NCI-H345 treated with DMSO at 0.1 percent for 48 hours (cell line): ENCODE measurements around the gene CACNA2D3.

Source experiments
- DNase-seq: peaks from one replicate; lab custom pipeline; 2025; ENCODE audit not compliant: unreplicated experiment; lab: John Stamatoyannopoulos, UW

CACNA2D3 gene

GRCh38 chr3:54826251-54826691 lies 703.9 kb downstream of the CACNA2D3 start:
- DNase-seq, result no peak

DNA sequence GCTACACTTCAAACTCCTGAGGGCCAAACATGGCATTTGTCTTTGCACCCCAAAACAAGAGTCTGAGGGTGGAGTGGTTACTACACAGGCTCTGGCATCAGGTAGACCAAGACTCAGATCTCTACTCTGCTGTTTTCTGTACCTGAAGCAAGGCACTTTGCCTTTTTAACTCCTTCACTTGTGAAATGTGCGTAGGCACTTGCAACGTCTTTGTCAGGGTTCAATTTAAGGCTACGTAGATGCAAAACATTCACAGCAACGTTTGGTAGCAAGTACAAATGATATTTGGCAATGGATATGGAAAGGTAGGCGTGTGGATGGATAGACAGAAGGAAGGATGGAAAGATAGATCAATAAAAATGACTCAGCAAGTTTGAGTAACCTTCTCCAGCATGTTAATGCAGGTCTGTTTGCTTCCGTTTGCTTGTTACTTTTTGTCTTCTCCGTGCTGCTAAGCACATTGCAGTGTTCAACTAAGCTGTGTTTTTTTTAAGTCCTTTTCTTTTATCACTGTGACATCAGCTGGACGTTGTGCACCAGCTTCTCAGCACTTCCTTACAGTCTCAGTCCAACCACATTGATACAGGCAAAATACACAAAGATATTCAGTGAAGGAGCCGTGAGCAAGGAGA lies 704.8 kb downstream of the CACNA2D3 start:
- no peak for DNase-seq

DNA sequence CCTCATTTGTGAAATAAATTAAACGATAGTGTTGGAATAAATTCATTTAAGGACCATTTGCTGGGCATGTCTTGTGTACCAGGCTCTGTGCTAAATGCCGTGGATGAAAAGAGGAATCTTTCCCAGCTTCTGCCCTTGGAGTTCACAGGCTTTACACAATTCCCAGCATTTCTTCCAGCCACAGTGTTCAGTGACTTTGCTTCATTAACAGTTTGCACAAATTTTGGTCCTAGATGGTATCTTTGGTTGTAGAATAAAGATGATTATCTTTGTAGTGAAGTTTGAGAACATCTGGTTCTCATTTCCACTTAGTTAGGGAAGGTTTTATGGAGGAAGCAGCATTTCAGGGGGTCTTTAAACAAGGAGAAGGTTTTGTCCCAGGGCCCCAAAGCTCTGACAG lies 705.4 kb downstream of the CACNA2D3 start:
- DNase-seq, result no peak

DNA sequence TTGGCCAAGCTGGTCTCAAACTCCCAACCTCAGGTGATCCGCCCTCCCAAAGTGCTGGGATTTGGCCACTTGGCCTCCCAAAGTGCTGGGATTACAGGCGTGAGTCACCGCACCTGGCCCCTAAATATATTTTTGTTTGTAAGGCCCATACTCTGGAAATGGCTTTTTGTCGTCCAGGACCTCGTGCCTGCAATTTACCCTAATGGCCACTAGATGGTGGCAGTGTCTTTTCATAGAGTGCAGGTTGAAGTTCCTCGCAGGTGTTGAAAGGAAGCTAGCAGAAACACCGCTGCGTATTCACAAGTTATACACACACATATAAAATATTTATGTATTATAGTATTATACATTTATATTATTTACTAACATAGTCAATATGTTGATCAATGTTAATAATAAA lies 708.3 kb downstream of the CACNA2D3 start:
- DNase-seq, result no peak

- DNase-seq, result no peak
Measured at GRCh38 chr3:54831112-54831511, 708.8 kb downstream of the CACNA2D3 start.

GRCh38 chr3:54832876-54833275 lies 710.5 kb downstream of the CACNA2D3 start:
- no peak for DNase-seq

DNA sequence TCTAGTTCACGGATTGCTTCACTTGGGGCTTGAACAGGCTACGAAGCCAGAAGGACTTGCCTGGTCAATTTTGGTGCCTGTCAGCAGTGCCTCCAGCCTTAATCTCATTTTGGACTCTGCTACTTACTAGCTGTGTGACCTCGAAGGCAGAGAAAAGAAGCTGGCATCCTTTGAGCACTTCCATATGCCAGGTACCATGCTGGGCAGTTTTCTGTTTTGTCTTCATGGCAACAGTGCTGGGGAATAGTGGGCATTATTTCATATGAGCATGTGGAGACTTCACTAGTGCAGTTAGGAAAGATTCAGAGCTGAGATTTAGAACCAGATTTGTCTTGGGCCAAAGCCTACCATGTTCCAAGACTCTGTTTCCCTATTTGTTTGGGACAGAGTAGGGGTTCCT lies 713.3 kb downstream of the CACNA2D3 start:
- no peak for DNase-seq

DNA sequence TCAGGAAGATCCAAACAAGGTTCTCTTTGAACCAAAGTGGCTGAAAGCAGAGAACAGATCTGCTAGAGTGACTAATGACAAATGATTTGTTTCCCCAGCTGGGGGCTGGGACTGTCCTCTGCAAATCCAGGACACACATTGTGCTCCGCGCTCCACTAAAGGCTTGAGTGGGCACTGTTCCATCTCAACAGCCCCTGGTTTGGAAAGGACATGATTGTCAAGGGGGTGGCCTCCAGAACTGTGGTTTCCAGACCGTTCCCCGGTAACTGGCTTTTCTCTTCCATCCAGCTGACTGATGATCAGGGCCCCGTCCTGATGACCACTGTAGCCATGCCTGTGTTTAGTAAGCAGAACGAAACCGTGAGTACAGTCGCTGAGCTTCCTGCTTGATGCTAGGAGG lies 714.5 kb downstream of the CACNA2D3 start:
- DNase-seq, result no peak

DNA sequence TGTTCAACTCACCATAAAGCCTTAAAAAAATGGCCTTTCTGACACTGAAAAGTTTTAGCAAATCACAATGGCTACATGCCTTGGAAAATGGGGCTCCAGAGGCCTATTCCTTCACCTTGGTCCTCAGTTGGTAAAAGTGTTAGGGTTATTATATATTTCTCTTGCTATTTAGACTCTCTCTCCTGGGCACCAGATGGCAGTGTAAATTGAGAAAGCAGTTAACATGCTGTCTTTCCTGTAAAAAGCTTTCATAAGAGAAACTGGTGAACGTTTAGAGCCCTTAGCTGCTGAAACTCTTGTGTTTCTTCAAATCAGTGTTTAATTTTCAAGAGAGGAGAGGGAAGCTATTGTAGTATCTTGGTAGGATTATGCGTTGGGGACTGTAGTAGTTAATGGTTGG lies 715.6 kb downstream of the CACNA2D3 start:
- no peak for DNase-seq

DNA sequence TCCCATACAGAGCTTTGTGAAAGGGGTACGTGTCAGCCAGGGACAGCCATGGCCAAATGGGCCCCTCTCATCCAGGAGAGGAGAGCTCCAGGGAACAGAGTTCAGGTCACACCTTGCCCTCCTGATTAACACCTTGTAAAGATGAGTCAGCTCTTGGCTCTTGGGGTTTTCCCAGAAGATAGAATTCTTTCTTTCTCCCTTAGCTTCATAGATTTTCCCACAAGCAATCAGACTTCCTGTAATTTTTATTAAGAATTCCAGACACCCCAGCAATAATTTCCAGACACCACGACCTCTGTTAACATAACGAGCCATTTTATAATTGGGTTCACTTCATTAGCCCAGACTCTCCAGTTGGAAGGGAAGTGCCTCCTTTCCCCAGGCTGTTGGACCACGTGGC lies 719.1 kb downstream of the CACNA2D3 start:
- no peak for DNase-seq

DNA sequence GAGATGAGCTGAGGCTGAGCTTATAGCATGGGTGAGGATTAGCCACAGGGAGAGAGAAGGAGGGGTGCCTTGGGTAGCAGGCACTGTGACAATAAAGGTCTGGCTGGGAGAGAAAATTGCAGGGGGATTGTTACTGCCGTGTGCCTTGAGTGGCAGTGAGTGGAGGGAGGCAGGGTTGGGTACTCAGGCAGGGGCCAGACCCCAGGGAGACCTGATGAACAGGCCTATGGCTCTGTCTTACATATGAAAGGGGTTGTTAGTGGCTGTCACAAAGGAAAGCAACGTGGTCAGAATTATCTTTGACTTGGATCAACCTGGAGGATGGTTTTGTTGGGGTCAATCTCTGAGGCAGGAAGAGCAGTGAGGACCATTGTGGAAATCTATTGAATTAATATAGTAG lies 721.0 kb downstream of the CACNA2D3 start:
- DNase-seq, result no peak

DNA sequence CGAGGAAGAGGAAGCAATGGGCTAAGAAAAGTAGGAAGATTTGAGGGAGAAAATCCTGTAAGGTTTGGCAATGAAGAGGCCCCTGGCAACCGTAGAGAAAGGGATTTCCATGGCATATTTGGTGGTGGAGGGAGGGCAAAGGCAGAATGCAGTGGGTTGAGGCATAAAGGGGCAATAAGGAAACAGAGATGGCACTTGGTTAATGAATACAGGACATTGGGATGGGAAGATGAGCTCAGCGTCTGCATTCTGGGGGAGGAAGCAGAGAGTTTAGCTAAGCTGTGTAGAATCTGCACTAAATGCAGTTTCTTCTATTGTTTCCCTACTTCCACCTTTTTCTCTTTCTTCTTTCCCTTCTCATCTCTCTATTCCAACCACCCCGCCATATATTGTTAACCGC lies 721.9 kb downstream of the CACNA2D3 start:
- DNase-seq, result no peak

DNA sequence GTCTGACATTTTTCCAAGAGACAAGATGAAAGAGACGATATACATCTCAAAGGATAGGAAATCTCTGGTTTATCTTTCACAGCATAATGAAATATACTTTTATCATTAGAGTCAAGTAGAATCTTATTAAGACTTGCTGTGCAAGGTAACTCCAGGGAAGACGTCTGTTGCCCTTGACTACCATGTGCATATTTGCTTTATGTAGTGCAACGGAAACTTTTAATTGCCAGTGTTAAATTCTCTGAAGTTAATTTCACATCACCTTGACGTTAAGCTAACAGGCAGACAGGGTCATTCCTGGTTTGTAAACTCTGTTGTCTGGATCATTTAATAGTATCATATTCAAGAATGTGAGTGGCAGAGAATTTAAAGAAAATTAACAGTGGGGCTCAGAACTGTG lies 722.7 kb downstream of the CACNA2D3 start:
- DNase-seq, result no peak

GRCh38 chr3:54845551-54845950 lies 723.2 kb downstream of the CACNA2D3 start:
- DNase-seq, result no peak

GRCh38 chr3:54846119-54846518 lies 723.8 kb downstream of the CACNA2D3 start:
- DNase-seq, result no peak

DNA sequence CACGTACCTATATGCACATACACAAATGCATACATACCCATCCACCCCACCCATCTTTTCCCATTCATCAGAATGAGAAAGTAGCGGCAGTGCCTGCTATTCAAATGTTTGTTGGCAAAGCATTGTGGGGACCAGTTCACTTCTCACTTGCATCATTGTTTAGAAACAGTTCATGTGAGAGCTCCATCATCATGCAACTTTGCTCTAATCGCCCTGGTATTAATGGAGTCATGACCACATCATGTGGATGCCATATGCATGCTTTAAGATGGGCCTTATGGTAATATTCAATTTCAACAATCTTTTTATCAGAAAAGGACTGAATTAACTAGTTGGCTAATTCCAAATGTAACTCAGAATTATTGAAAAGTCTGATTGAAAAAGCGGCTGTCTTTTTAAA lies 725.0 kb downstream of the CACNA2D3 start:
- no peak for DNase-seq

GRCh38 chr3:54849360-54849759 lies 727.0 kb downstream of the CACNA2D3 start:
- DNase-seq, result no peak

GRCh38 chr3:54850484-54851018 lies 728.2 kb downstream of the CACNA2D3 start:
- no peak for DNase-seq

DNA sequence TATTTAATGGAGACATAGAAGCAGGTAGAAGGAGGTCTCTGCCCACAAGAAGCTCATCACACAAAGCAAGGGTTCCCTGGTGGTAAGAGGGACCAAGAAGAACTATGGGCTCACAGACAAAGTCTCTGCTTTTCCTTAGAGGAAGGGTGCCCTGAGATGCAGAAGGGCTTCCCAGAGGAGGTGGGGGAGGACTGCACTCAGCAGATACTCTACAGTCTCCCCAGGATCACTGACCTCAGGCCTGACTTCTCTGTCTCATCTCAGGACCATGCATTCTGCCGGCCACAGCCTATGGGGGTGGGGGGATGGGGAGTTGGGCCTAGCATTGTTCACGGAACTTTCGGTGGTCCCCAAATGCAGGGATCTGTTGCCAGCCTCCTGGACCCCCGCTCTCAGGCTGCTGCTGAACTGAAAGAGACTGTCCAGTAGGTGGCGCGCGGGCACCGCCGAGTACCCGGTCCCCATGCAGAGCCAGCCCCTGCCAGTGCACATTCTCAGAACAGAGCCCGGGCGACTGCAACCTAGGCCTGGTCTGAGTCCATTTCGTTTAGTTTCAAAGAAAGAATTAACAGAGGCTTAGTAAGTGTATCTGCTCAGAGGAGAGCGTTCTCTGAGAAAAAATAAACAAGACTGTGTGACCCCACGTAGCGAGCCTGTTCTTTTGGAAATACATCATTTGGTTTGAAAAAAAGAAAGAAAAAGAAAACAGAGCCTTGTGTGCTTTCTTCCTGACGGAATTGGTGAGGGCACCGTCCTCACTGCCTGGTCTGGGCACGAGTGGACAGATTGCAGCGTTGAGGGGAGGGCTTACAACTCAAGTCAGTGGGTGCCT lies 731.4 kb downstream of the CACNA2D3 start:
- peak; percentile 34 for DNase-seq

DNA sequence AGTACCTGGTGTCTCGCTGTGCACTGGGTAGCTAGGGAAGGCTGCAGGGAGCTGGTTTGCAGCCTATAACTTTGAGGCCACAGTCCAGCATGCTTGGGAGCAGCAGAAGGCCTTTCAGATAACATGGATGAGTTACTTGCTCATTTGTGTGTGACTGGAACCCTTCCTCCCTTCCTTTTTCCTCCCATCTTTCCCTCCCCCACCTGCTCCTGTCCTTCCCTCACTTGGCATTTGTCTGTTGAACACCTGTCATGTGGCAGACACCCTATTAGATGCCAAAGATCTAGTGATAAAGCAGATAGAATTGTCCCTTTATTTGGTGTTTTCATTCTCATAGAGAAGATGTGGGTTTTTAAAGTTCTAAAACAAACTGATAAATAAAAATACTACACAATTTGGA lies 733.9 kb downstream of the CACNA2D3 start:
- DNase-seq, result peak; percentile 81

GRCh38 chr3:54857343-54857742 lies 735.0 kb downstream of the CACNA2D3 start:
- DNase-seq, result no peak

DNA sequence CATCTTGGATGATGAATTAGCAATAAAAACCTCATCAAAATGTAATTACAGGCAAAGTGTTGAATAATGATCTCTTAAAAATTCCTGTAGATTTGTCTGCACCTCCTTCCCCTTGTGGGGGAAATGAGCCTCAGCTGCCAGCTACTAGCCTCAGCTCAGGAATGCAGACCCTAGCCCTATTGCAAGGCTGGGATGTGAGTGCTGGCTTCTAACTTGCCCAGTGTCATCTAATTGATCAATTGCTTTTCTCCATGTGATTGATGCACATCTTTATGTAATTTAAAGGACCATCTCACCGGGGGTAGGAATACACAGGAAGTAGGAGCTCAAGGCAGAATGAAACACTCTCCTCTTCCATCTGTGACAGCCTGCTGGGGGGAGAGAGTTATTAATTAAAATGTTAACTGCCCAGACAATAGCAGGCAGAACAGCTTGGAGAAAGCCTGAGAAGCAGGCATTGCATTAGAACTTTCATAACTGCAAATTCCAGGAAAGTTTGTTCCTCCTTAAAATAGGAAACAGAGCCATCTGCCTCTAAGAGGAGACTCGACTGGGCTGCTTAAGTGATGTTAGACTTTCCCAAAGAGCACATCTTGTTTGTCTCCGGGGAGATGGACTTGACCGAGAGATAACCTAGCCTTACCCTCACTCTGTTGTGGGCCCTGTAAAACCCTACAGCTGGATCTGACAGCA lies 735.9 kb downstream of the CACNA2D3 start:
- DNase-seq, result no peak
